ENCODE measurements around the gene TMIGD3. TPM values are rescaled to one million over a fixed set of nuclear protein-coding genes. Genes with fewer than 3 reads are reported as not detected.
"Not testable (repeated sequence)": the region's sequence is repeated elsewhere in the genome, so short reads cannot be mapped to it uniquely, and the experiment has no call there.

Gene TMIGD3
- 1 to 10 TPM; 2.4 to 9.7 (median 5.8) TPM for total RNA-seq
- long read RNA-seq, partial matches to known transcripts: 0 of 1 reads
- long read RNA-seq, other reads (novel, unspliced or antisense): 1 of 1 reads

GRCh38 chr1:111503585-111504060 lies at the start of gene TMIGD3, which contains the start of gene ADORA3:
Gene TMIGD3, minus strand, starts transcription at chr1:111503633. Its CDS starts 279 bp downstream, at chr1:111503354.
Gene ADORA3, minus strand, starts transcription at chr1:111503633. Its CDS starts 279 bp downstream, at chr1:111503354.
- Histone ChIP-seq H3K4me1 (peaks cover 0 to 2% (median 0%) of the 10 kb centered on the region in 4 donors), H3K36me3 (no peaks in the 10 kb centered on the region), H3K9me3 (no peaks in the 10 kb centered on the region), H3K4me3 (peak within 1 kb of the TSS in 1 of 3 donors; percentile 21), H3K27ac (peak within 1 kb of the TSS in 1 of 3 donors; percentile 18), H3K27me3 (no peaks in the 10 kb centered on the region)
- TF ChIP-seq CTCF (IDR thresholded peaks at IDR 0.05): no peak
- TF ChIP-seq POLR2A (IDR thresholded peaks at IDR 0.05): peak; percentile 61
- intact Hi-C loops (cut with DNase I): loop anchor here in 1 of 2 donors (10.0 kb wide), 1 partner anchor 161 kb away; no protein-coding TSS in a partner anchor
- peak in 1 of 4 donors; percentile 4 for ATAC-seq
- DNase-seq: no peak
- WGBS (ENCODE audit: insufficient coverage, low coverage, low lambda C conversion rate, missing lambda C conversion rate): 46% methylated on average over 4 of the region's 4 CpGs

- H3K9me3 ChIP-seq: no peaks in the 10 kb centered on the region
- TF ChIP-seq CTCF (IDR thresholded peaks at IDR 0.05) (no peak), POLR2A (IDR thresholded peaks at IDR 0.05) (no peak)
- H3K27me3 ChIP-seq: no peaks in the 10 kb centered on the region
- H3K27ac ChIP-seq: no peak overlapping the region
- ATAC-seq (no peak), DNase-seq (no peak)
- H3K4me1 ChIP-seq: no peaks in the 10 kb centered on the region
- 89% methylated on average over 3 of the region's 3 CpGs for WGBS (ENCODE audit: insufficient coverage, low coverage, low lambda C conversion rate, missing lambda C conversion rate)
- intact Hi-C loops (cut with DNase I): no loop called here
- H3K36me3 ChIP-seq: no peaks in the 10 kb centered on the region
- H3K4me3 ChIP-seq: no peak overlapping the region
These were observed 49.8 kb upstream of the TMIGD3 start for GRCh38 chr1:111553196-111553595.

DNA sequence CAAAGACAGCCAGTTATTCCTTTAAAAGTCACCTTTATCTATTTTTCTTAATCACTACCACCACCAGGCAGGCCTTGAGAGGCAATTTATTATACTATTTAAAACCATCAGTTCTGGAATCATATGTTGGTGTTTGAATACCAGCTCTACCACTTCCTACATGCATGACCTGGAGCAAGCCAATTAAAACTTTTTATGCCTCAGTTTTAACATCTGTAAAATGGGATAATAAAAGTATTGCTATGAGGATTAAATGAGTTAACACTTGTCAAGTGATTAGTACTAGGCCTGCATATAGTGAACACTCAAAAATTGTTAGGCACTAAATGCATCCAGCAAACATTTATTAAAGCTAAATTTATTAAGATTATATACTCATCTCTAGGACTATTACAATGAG lies 49.2 kb upstream of the TMIGD3 start:
- ATAC-seq: no peak
- intact Hi-C loops (cut with DNase I): no loop called here
- TF ChIP-seq POLR2A (IDR thresholded peaks at IDR 0.05) (no peak), CTCF (IDR thresholded peaks at IDR 0.05) (no peak)

DNA sequence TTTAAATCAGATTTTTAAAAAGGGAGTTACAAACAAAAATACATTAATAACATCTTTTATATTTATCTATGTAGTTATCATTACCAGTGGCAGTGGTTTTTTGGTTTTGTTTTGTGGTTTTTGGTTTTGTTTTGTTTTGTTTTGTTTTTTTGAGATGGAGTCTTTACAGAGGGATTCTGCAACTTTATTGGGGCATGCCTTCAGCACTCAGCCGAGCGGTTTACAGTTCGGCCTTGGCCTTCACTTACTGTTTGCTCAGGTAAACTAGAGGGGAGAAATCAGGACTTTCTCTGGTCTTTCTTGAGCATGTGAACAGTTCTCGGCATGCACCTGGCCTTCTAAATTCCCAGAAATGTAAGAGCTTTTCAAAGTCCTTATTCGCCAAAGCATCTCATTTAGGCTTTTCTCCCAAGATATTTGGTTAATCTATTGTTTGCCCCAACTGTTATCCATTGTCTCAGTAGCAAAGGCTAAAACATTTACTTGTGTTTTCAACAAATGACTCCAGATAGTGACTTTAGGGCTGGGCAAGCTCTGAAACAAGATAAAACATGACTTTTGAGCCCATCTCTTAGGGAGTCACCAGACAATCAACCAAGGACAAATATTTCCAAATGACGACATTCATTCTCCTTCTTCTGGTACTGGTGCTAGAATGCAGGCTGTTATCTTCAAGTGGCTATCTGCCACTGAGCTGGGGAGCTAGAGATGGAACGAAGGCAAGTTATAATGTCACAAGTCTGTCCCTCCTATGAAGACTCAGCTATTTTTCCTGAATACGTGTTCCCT lies 48.4 kb upstream of the TMIGD3 start:
- DNase-seq (no peak), ATAC-seq (no peak)
- Histone ChIP-seq H3K36me3 (no peaks in the 10 kb centered on the region), H3K27me3 (no peaks in the 10 kb centered on the region), H3K27ac (no peak overlapping the region), H3K9me3 (no peaks in the 10 kb centered on the region), H3K4me3 (no peak overlapping the region), H3K4me1 (no peaks in the 10 kb centered on the region)
- intact Hi-C loops (cut with DNase I): no loop called here
- TF ChIP-seq POLR2A (IDR thresholded peaks at IDR 0.05): no peak
- no peak for TF ChIP-seq CTCF (IDR thresholded peaks at IDR 0.05)
- WGBS (ENCODE audit: insufficient coverage, low coverage, low lambda C conversion rate, missing lambda C conversion rate): 85% methylated on average over 7 of the region's 8 CpGs

More for the DNA sequence above, 49.2 kb upstream of the TMIGD3 start:
- no peak overlapping the region for H3K4me3 ChIP-seq
- no peaks in the 10 kb centered on the region for H3K36me3 ChIP-seq
- H3K9me3 ChIP-seq: no peaks in the 10 kb centered on the region
- no peaks in the 10 kb centered on the region for H3K4me1 ChIP-seq
- H3K27me3 ChIP-seq: no peaks in the 10 kb centered on the region
- H3K27ac ChIP-seq: no peak overlapping the region
- no peak for DNase-seq

- H3K4me1 ChIP-seq; H3K27ac ChIP-seq; DNase-seq; H3K9me3 ChIP-seq; H3K36me3 ChIP-seq; H3K27me3 ChIP-seq; intact Hi-C loops (cut with DNase I); H3K4me3 ChIP-seq: not testable (repeated sequence)
- ATAC-seq: peak in 2 of 4 donors; percentile 51 to 72
- 58% methylated on average over 1 of the region's 1 CpG for whole genome bisulfite sequencing (ENCODE audit: insufficient coverage, low coverage, low lambda C conversion rate, missing lambda C conversion rate)
These were observed 44.4 kb upstream of the TMIGD3 start for GRCh38 chr1:111547786-111548185.

Measured in right lobe of liver (tissue), 6 donors.